HCT116 (cell line): ENCODE results near the gene KDM3B. TPM values are rescaled to one million over a fixed set of nuclear protein-coding genes. Genes with fewer than 3 reads are reported as not detected.

Experiments used
- ATAC-seq: fragments of 200-7000 bp; cut with Tn5 transposase; 2 replicates; pipeline ENCODE4 v1.9.1; 2020; ENCODE audit warnings: mild to moderate bottlenecking, moderate library complexity
- BruUV-seq: library from RNA; stranded (reverse); fragments of 400-500 nt; replicated peaks from 2 replicates; lab custom pipeline; 2021; lab: Mats Ljungman, UMichigan
- CTCF ChIA-PET: fragments of 300-600 bp; sonication (Branson Sonifier 250); formaldehyde crosslinking; loops from one replicate; lab custom pipeline; 2021; ENCODE audit warnings: antibody characterized with exemption; lab: Charles Lee
- POLR2A ChIA-PET: fragments of 300-600, 350-600 bp; sonication (Branson Sonifier 250); formaldehyde crosslinking; loops from one replicate; lab custom pipeline; 2021; ENCODE audit warnings: antibody characterized with exemption; lab: Charles Lee
- RAD21 ChIA-PET, 2 experiments: fragments of 300-600 bp; sonication (Branson Sonifier 250); formaldehyde crosslinking; loops; one replicate each; lab custom pipeline; 2023; ENCODE audit warnings: low total read pairs in 2 of 2; ENCODE audit not compliant: uncharacterized antibody in 2 of 2, unreplicated experiment in 2 of 2, low non-redundant PET in 1 of 2; lab: Charles Lee
- DNase-seq: peaks from one replicate; pipeline ENCODE4 v3.0.0-alpha.2; 2010; ENCODE audit warnings: low read depth, low spot score
- H2AFZ ChIP-seq: fragments of 200-600 bp; shearing (Covaris generic), sonication (generic); 2 replicates; pipeline ENCODE4 v1.6.1; 2017; ENCODE audit warnings: low read depth, mixed run types, mixed read lengths, antibody characterized with exemption, low read length; ENCODE audit not compliant: poor library complexity, severe bottlenecking
- H3K27ac ChIP-seq: 2 replicates; pipeline ENCODE4 v1.5.1; 2012; ENCODE audit warnings: low read depth, low read length
- H3K27me3 ChIP-seq: fragments of 200-600 bp; sonication (generic); 2 replicates; pipeline ENCODE4 v1.6.1; 2016; ENCODE audit warnings: mixed run types, low read length, mixed read lengths; ENCODE audit not compliant: insufficient read depth
- H3K36me3 ChIP-seq, 2 experiments: fragments of 200-500 bp in 1 of 2; fragments of 200-600 bp in 1 of 2; sonication (Bioruptor generic) in 1 of 2; sonication (generic) in 1 of 2; 2 replicates each; pipeline versions ENCODE4 v1.5.1 to v1.6.1; 2014 to 2016; ENCODE audit warnings: low read length in 2 of 2, inconsistent platforms in 1 of 2, mixed read lengths in 1 of 2, mixed run types in 1 of 2; ENCODE audit not compliant: insufficient read depth in 2 of 2, control insufficient read depth in 1 of 2
- H3K4me1 ChIP-seq, 2 experiments: fragments of 200-600 bp in 1 of 2; sonication (generic) in 1 of 2; 2 replicates each; pipeline versions ENCODE4 v1.5.1 to v1.6.1; 2012 to 2017; ENCODE audit warnings: low read length in 2 of 2, inconsistent platforms in 1 of 2, mild to moderate bottlenecking in 1 of 2, mixed read lengths in 1 of 2, mixed run types in 1 of 2, moderate library complexity in 1 of 2; ENCODE audit not compliant: insufficient read depth in 2 of 2, control insufficient read depth in 1 of 2
- H3K4me2 ChIP-seq: fragments of 200-600 bp; sonication (generic); 2 replicates; pipeline ENCODE4 v1.6.1; 2017; ENCODE audit warnings: mixed run types, low read length, mixed read lengths
- H3K4me3 ChIP-seq, 2 experiments: fragments of 200-600 bp in 1 of 2; sonication (generic) in 1 of 2; replicated peaks in 1 of 2; 2 replicates each; pipeline ENCODE4 v1.5.1; 2011 to 2016; ENCODE audit warnings: low read length in 2 of 2, control low read depth in 1 of 2, low read depth in 1 of 2, mild to moderate bottlenecking in 1 of 2, mixed read lengths in 1 of 2, mixed run types in 1 of 2
- H3K79me2 ChIP-seq: fragments of 200-600 bp; sonication (generic); 2 replicates; pipeline ENCODE4 v1.6.1; 2017; ENCODE audit warnings: mild to moderate bottlenecking, mixed run types, low read length, moderate library complexity, mixed read lengths; ENCODE audit not compliant: insufficient read depth
- H3K9ac ChIP-seq: fragments of 200-600 bp; sonication (generic); 2 replicates; pipeline ENCODE4 v1.6.1; 2016; ENCODE audit warnings: low read length, mixed read lengths
- H3K9me2 ChIP-seq: fragments of 200-600 bp; sonication (generic), shearing (Covaris generic); 2 replicates; pipeline ENCODE4 v1.6.1; 2017; ENCODE audit warnings: mixed run types, mild to moderate bottlenecking, moderate library complexity; ENCODE audit not compliant: insufficient read depth
- H3K9me3 ChIP-seq, 2 experiments: fragments of 200-500 bp in 1 of 2; fragments of 200-600 bp in 1 of 2; sonication (Bioruptor generic) in 1 of 2; sonication (generic) in 1 of 2; 2 replicates each; pipeline ENCODE4 v1.6.1; 2014 to 2017; ENCODE audit warnings: low read length in 2 of 2, mixed read lengths in 2 of 2, inconsistent platforms in 1 of 2, low read depth in 1 of 2, mild to moderate bottlenecking in 1 of 2, mixed run types in 1 of 2, moderate library complexity in 1 of 2; ENCODE audit not compliant: control insufficient read depth in 1 of 2, insufficient read depth in 1 of 2
- H4K20me1 ChIP-seq: fragments of 200-600 bp; sonication (generic), shearing (Covaris generic); 2 replicates; pipeline ENCODE4 v1.6.1; 2017; ENCODE audit warnings: mixed run types, mild to moderate bottlenecking, moderate library complexity; ENCODE audit not compliant: insufficient read depth
- ATF3 ChIP-seq: IDR thresholded peaks from 2 replicates; pipeline ENCODE4 v1.6.1; 2012
- CBX3 ChIP-seq: IDR thresholded peaks from 2 replicates; pipeline ENCODE4 v1.6.1; 2012; ENCODE audit warnings: low read depth
- CEBPB ChIP-seq: IDR thresholded peaks from 2 replicates; pipeline ENCODE4 v1.6.1; 2012; ENCODE audit warnings: low read depth
- EGR1 ChIP-seq: IDR thresholded peaks from 2 replicates; pipeline ENCODE4 v1.6.1; 2012; ENCODE audit warnings: low read depth
- ELF1 ChIP-seq: IDR thresholded peaks from 2 replicates; pipeline ENCODE4 v1.6.1; 2012; ENCODE audit warnings: low read depth, borderline replicate concordance
- EZH2 ChIP-seq: fragments of 200-600 bp; sonication (generic); IDR thresholded peaks from 2 replicates; pipeline ENCODE4 v1.6.1; 2017; ENCODE audit warnings: antibody characterized with exemption, mixed run types
- EZH2phosphoT487 ChIP-seq: fragments of 200-600 bp; IDR thresholded peaks from 2 replicates; pipeline ENCODE4 v1.6.1; 2018; ENCODE audit warnings: antibody characterized with exemption, borderline replicate concordance
- JUND ChIP-seq: IDR thresholded peaks from 2 replicates; pipeline ENCODE4 v1.6.1; 2012
- POLR2A ChIP-seq: IDR thresholded peaks from 2 replicates; pipeline ENCODE4 v1.7.0; 2011; ENCODE audit warnings: borderline replicate concordance; ENCODE audit not compliant: insufficient read depth, insufficient read length; ENCODE audit errors: extremely low read depth
- RAD21 ChIP-seq: IDR thresholded peaks from 2 replicates; pipeline ENCODE4 v1.6.1; 2012; ENCODE audit warnings: low read depth, mild to moderate bottlenecking
- SIN3A ChIP-seq: IDR thresholded peaks from 2 replicates; pipeline ENCODE4 v1.6.1; 2012; ENCODE audit warnings: low read depth
- SP1 ChIP-seq: IDR thresholded peaks from 2 replicates; pipeline ENCODE4 v1.6.1; 2012; ENCODE audit warnings: low read depth
- SRF ChIP-seq: IDR thresholded peaks from 2 replicates; pipeline ENCODE4 v1.6.1; 2012; ENCODE audit warnings: low read depth
- TCF7L2 ChIP-seq: IDR thresholded peaks from 2 replicates; pipeline ENCODE4 v1.7.0; 2011; ENCODE audit warnings: borderline replicate concordance, inconsistent platforms; ENCODE audit not compliant: insufficient read depth, insufficient read length; ENCODE audit errors: extremely low read depth
- YY1 ChIP-seq: IDR thresholded peaks from 2 replicates; pipeline ENCODE4 v1.6.1; 2011; ENCODE audit warnings: low read length, low read depth, moderate library complexity, mild to moderate bottlenecking; ENCODE audit not compliant: insufficient replicate concordance; ENCODE audit errors: extremely low read depth
- ZFX ChIP-seq: fragments of 450-650 bp; IDR thresholded peaks from 2 replicates; pipeline ENCODE4 v1.6.1; 2017
- ZNF274 ChIP-seq: fragments of 200-500 bp; sonication (Bioruptor generic); IDR thresholded peaks from 2 replicates; pipeline ENCODE4 v1.6.1; 2014; ENCODE audit warnings: mild to moderate bottlenecking, low read depth, low read length, inconsistent platforms
- intact Hi-C: fragments of 100-400 bp; cut with micrococcal nuclease; formaldehyde crosslinking; loops from 2 replicates; pipeline ENCODE4 v1.10.0; 2022
- total RNA-seq: library from RNA; stranded (reverse); gene quantifications from one replicate; pipeline ENCODE4 v1.2.1, GENCODE V29; 2021; ENCODE audit not compliant: unreplicated experiment
- TF ChIP-seq, protein P1 (sequence below): IDR thresholded peaks from 2 replicates; pipeline ENCODE4 v1.6.1; 2012; ENCODE audit warnings: low read depth

The KDM3B gene
- total RNA-seq, 1 experiment from 2014 or later, result 65.1 TPM

- Histone ChIP-seq H2AFZ (no peak overlapping the region), H3K27me3 (no peaks in the 10 kb centered on the region), H3K4me3 (no peak overlapping the region), H3K9ac (no peak overlapping the region), H3K9me3 (no peaks in the 10 kb centered on the region), H3K27ac (no peak overlapping the region), H3K4me2 (no peak overlapping the region), H4K20me1 (no peaks in the 10 kb centered on the region; the same call in 1 of the 2 replicates), H3K79me2 (peaks cover 28% of the 10 kb centered on the region), H3K4me1 (peaks cover 0 to 16% of the 10 kb centered on the region in 2 experiments; a peak in 3 of 4 replicates), H3K36me3 (peaks cover 4 to 22% of the 10 kb centered on the region in 2 experiments), H3K9me2 (no peaks in the 10 kb centered on the region)
- intact Hi-C loops, result no loop called here
- no peak for TF ChIP-seq RAD21
- peak; percentile 7 for TF ChIP-seq POLR2A
- ChIA-PET CTCF (interaction anchor here (1.2 kb wide), 1 partner anchor 33 kb away, joined by 3 read pairs; no protein-coding TSS in a partner anchor), POLR2A (interaction anchor here (1.3 to 1.5 kb wide), 2 partner anchors 34 to 139 kb away, joined by 3 to 7 read pairs; partner anchors contain the start of gene CDC25C), RAD21 (no interaction called here)
- ATAC-seq, result no peak
- DNase-seq, result peak; percentile 87
- no TSS peak for BruUV-seq
These were observed 118.0 kb downstream of the KDM3B start for GRCh38 chr5:138470322-138471051.

DNA sequence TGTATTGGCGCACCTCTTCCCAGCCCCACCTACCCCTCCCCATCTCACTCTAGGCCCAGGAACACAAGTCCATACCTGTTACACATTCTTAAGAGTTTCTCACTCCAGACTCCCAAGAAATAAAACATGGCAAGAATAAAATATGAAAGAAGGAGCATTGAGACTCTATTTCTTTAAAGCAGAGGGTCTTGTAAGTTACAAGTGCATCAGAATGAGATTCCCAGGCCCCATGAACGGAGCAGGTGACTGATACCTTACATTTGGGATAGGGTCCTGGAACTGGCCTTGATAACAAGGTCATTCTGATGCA is 118.5 kb downstream of the KDM3B start:
- intact Hi-C loops, result no loop called here
- H3K4me1 ChIP-seq, result peaks cover 0 to 11% of the 10 kb centered on the region in 2 experiments; a peak in 3 of 4 replicates
- no peaks in the 10 kb centered on the region; the same call in 1 of the 2 replicates for H4K20me1 ChIP-seq
- H3K4me3 ChIP-seq, result no peak overlapping the region
- no peak for DNase-seq
- H3K9me3 ChIP-seq, result no peaks in the 10 kb centered on the region
- no peak overlapping the region for H3K4me2 ChIP-seq
- H3K79me2 ChIP-seq, result peaks cover 23% of the 10 kb centered on the region
- RAD21 ChIA-PET, result no interaction called here
- H3K27me3 ChIP-seq, result no peaks in the 10 kb centered on the region
- no peak overlapping the region for H2AFZ ChIP-seq
- CTCF ChIA-PET, result interaction anchor here (1.2 kb wide), 1 partner anchor 33 kb away, joined by 3 read pairs; no protein-coding TSS in a partner anchor
- no peak overlapping the region for H3K9ac ChIP-seq
- no peak for ATAC-seq
- POLR2A ChIA-PET, result interaction anchor here (1.5 kb wide), 1 partner anchor 139 kb away, joined by 3 read pairs; the partner anchor contains the start of gene CDC25C
- H3K36me3 ChIP-seq, result peaks cover 4 to 22% of the 10 kb centered on the region in 2 experiments
- BruUV-seq, result no TSS peak
- no peak overlapping the region for H3K27ac ChIP-seq
- no peaks in the 10 kb centered on the region for H3K9me2 ChIP-seq
- TF ChIP-seq SRF (no peak), CEBPB (no peak), ATF3 (no peak), ZFX (no peak), RAD21 (no peak), EGR1 (no peak), POLR2A (no peak), ELF1 (no peak), SIN3A (no peak), JUND (no peak), ZNF274 (no peak), EZH2phosphoT487 (no peak), TCF7L2 (no peak), SP1 (no peak), CBX3 (no peak), YY1 (no peak), EZH2 (no peak)
- TF ChIP-seq, protein P1, sequence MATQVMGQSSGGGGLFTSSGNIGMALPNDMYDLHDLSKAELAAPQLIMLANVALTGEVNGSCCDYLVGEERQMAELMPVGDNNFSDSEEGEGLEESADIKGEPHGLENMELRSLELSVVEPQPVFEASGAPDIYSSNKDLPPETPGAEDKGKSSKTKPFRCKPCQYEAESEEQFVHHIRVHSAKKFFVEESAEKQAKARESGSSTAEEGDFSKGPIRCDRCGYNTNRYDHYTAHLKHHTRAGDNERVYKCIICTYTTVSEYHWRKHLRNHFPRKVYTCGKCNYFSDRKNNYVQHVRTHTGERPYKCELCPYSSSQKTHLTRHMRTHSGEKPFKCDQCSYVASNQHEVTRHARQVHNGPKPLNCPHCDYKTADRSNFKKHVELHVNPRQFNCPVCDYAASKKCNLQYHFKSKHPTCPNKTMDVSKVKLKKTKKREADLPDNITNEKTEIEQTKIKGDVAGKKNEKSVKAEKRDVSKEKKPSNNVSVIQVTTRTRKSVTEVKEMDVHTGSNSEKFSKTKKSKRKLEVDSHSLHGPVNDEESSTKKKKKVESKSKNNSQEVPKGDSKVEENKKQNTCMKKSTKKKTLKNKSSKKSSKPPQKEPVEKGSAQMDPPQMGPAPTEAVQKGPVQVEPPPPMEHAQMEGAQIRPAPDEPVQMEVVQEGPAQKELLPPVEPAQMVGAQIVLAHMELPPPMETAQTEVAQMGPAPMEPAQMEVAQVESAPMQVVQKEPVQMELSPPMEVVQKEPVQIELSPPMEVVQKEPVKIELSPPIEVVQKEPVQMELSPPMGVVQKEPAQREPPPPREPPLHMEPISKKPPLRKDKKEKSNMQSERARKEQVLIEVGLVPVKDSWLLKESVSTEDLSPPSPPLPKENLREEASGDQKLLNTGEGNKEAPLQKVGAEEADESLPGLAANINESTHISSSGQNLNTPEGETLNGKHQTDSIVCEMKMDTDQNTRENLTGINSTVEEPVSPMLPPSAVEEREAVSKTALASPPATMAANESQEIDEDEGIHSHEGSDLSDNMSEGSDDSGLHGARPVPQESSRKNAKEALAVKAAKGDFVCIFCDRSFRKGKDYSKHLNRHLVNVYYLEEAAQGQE, result no peak
